Esophagus (tissue), 2 donors: ENCODE data around the gene TMEM131. TPM values are rescaled to one million over a fixed set of nuclear protein-coding genes. Genes with fewer than 3 reads are reported as not detected.

Experiments
- H3K27ac ChIP-seq, 2 donors: one replicate each; pipeline ENCODE4 v1.5.1; 2013; ENCODE audit warnings: low read depth in 2 of 2, mild to moderate bottlenecking in 2 of 2, inconsistent platforms in 1 of 2, low read length in 1 of 2, moderate library complexity in 1 of 2
- H3K27me3 ChIP-seq, 2 donors: one replicate each; pipeline ENCODE4 v1.6.1; 2013; ENCODE audit warnings: low read length in 2 of 2, control low read depth in 1 of 2, mild to moderate bottlenecking in 1 of 2; ENCODE audit not compliant: insufficient read depth in 2 of 2, control insufficient read depth in 1 of 2
- H3K36me3 ChIP-seq, 2 donors: one replicate each; pipeline ENCODE4 v1.6.1; 2013; ENCODE audit warnings: low read length in 1 of 2; ENCODE audit not compliant: control insufficient read depth in 2 of 2, insufficient read depth in 2 of 2
- H3K4me1 ChIP-seq, 2 donors: one replicate each; pipeline ENCODE4 v1.6.1; 2013; ENCODE audit warnings: low read length in 1 of 2; ENCODE audit not compliant: control insufficient read depth in 2 of 2, insufficient read depth in 2 of 2
- H3K4me3 ChIP-seq, 2 donors: one replicate each; pipeline ENCODE4 v1.5.1; 2013; ENCODE audit warnings: low read length in 2 of 2, mild to moderate bottlenecking in 2 of 2, low read depth in 1 of 2, moderate library complexity in 1 of 2
- H3K9me3 ChIP-seq, 2 donors: one replicate each; pipeline ENCODE4 v1.6.1; 2013; ENCODE audit warnings: mild to moderate bottlenecking in 2 of 2, low read depth in 1 of 2, low read length in 1 of 2, moderate library complexity in 1 of 2; ENCODE audit not compliant: control insufficient read depth in 2 of 2, insufficient read depth in 1 of 2
- WGBS, 2 donors: extraction: QIAGEN DNeasy Blood & Tissue Kit; methylation state at CpG; one replicate each; pipeline ENCODE4 v1.1.7; 2013; 5-methylcytosine and 5-hydroxymethylcytosine counted together
- polyA plus RNA-seq, 2 donors: library from polyadenylated mRNA; stranded (reverse); fragments of 200-250 nt; gene quantifications; one replicate each; pipeline ENCODE4 v1.2.3, GENCODE V29; 2013
- donor health status: healthy with polysubstance abuse.
- donor health status: Bipolar disorder and iron deficiency.

Gene TMEM131
- polyA plus RNA-seq, 2 donors, result 9.3 to 9.9 TPM

- Histone ChIP-seq H3K27me3 (no peaks in the 10 kb centered on the region), H3K4me1 (peaks cover 0 to 3% of the 10 kb centered on the region in 2 donors), H3K27ac (no peak overlapping the region), H3K4me3 (no peak overlapping the region), H3K9me3 (no peaks in the 10 kb centered on the region), H3K36me3 (peaks cover 4 to 11% of the 10 kb centered on the region in 2 donors)
- WGBS, 2 donors, result 76 to 82% methylated on average over 2 of the region's 2 CpGs
These were observed 199.2 kb downstream of the TMEM131 start for GRCh38 chr2:97796465-97797126.

- Histone ChIP-seq H3K36me3 (peaks cover 11 to 25% of the 10 kb centered on the region in 2 donors), H3K27me3 (no peaks in the 10 kb centered on the region), H3K9me3 (no peaks in the 10 kb centered on the region), H3K4me1 (peaks cover 0 to 3% of the 10 kb centered on the region in 2 donors), H3K27ac (no peak overlapping the region), H3K4me3 (no peak overlapping the region)
- WGBS, 2 donors, result 96% methylated on average over 14 of the region's 14 CpGs
These were observed 203.3 kb downstream of the TMEM131 start for GRCh38 chr2:97792416-97792815.

- Histone ChIP-seq H3K4me3 (no peak overlapping the region), H3K4me1 (peaks cover 0 to 3% of the 10 kb centered on the region in 2 donors), H3K9me3 (no peaks in the 10 kb centered on the region), H3K36me3 (peaks cover 11 to 22% of the 10 kb centered on the region in 2 donors), H3K27ac (no peak overlapping the region), H3K27me3 (no peaks in the 10 kb centered on the region)
- WGBS, 2 donors, result 90 to 95% methylated on average over 7 of the region's 7 CpGs
These were observed 206.6 kb downstream of the TMEM131 start for GRCh38 chr2:97788986-97789644.

- H3K27me3 ChIP-seq, result no peaks in the 10 kb centered on the region
- H3K4me3 ChIP-seq, result no peak overlapping the region
- 94% methylated on average over 2 of the region's 2 CpGs for WGBS, 2 donors
- no peaks in the 10 kb centered on the region for H3K9me3 ChIP-seq
- H3K27ac ChIP-seq, result no peak overlapping the region
- H3K4me1 ChIP-seq, result peaks cover 2% of the 10 kb centered on the region in 2 donors
- H3K36me3 ChIP-seq, result peaks cover 4 to 15% of the 10 kb centered on the region in 2 donors
These were observed 209.9 kb downstream of the TMEM131 start for GRCh38 chr2:97785818-97786217.

- Histone ChIP-seq H3K4me1 (peaks cover 2% of the 10 kb centered on the region in 2 donors), H3K9me3 (no peaks in the 10 kb centered on the region), H3K4me3 (no peak overlapping the region), H3K27ac (no peak overlapping the region), H3K27me3 (no peaks in the 10 kb centered on the region), H3K36me3 (peaks cover 4 to 18% of the 10 kb centered on the region in 2 donors)
These were observed 210.8 kb downstream of the TMEM131 start for GRCh38 chr2:97784953-97785352.

- Histone ChIP-seq H3K27ac (no peak overlapping the region), H3K9me3 (no peaks in the 10 kb centered on the region), H3K27me3 (no peaks in the 10 kb centered on the region), H3K4me3 (no peak overlapping the region), H3K4me1 (peaks cover 2% of the 10 kb centered on the region in 2 donors), H3K36me3 (peaks cover 7 to 10% of the 10 kb centered on the region in 2 donors)
- WGBS, 2 donors, result 84 to 96% methylated on average over 4 of the region's 4 CpGs
These were observed 213.8 kb downstream of the TMEM131 start for GRCh38 chr2:97781981-97782380.

- Histone ChIP-seq H3K4me1 (peaks cover 2% of the 10 kb centered on the region in 2 donors), H3K27ac (no peak overlapping the region), H3K27me3 (no peaks in the 10 kb centered on the region), H3K36me3 (peaks cover 7 to 16% of the 10 kb centered on the region in 2 donors), H3K9me3 (no peaks in the 10 kb centered on the region), H3K4me3 (no peak overlapping the region)
- 89 to 92% methylated on average over 4 of the region's 4 CpGs for WGBS, 2 donors
These were observed 216.6 kb downstream of the TMEM131 start for GRCh38 chr2:97779141-97779540.

GRCh38 chr2:97775074-97775473, 220.7 kb downstream of the TMEM131 start:
- Histone ChIP-seq H3K4me3 (no peak overlapping the region), H3K27ac (no peak overlapping the region), H3K9me3 (no peaks in the 10 kb centered on the region), H3K27me3 (no peaks in the 10 kb centered on the region), H3K4me1 (no peaks in the 10 kb centered on the region), H3K36me3 (peaks cover 7 to 21% of the 10 kb centered on the region in 2 donors)
- WGBS, 2 donors, result 90 to 91% methylated on average over 11 of the region's 11 CpGs

- Histone ChIP-seq H3K4me1 (no peaks in the 10 kb centered on the region), H3K27me3 (no peaks in the 10 kb centered on the region), H3K4me3 (no peak overlapping the region), H3K27ac (no peak overlapping the region), H3K9me3 (no peaks in the 10 kb centered on the region), H3K36me3 (peaks cover 7 to 21% of the 10 kb centered on the region in 2 donors)
- 57 to 64% methylated on average over 7 of the region's 7 CpGs for WGBS, 2 donors
These were observed 221.3 kb downstream of the TMEM131 start for GRCh38 chr2:97774425-97774824.

- Histone ChIP-seq H3K9me3 (no peaks in the 10 kb centered on the region), H3K4me3 (no peak overlapping the region), H3K4me1 (no peaks in the 10 kb centered on the region), H3K27ac (no peak overlapping the region), H3K27me3 (no peaks in the 10 kb centered on the region), H3K36me3 (peaks cover 4 to 16% of the 10 kb centered on the region in 2 donors)
- WGBS, 2 donors, result 68 to 69% methylated on average over 4 of the region's 4 CpGs
These were observed 225.3 kb downstream of the TMEM131 start for GRCh38 chr2:97770445-97770844.
